Measurements from ENCODE around the gene SENP1.

SENP1 gene

DNA sequence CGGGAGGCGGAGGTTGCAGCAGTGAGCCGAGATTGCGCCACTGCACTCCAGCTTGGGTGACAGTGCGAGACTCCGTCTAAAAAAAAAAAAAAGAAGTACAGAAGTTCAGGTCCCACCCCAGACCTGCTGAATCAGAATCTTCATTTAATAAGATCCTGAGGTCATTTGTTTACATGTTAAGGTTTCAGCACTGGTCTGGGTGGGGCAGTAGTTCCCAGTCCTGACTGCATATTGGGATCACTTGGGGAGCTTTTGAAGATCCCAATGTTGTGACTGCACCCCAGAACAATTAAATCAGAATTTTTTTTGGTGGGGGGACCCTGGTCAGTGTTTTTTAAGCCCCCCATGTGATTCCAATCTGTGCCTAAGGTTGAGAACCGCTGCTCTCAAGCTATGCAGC lies 89.9 kb downstream of the SENP1 start:
- Histone ChIP-seq H3K79me2 (ENCODE audit: insufficient read depth, low read length) (no peaks in the 10 kb centered on the region), H3K4me1 (ENCODE audit: insufficient read depth, low read length, poor library complexity, severe bottlenecking) (no peaks in the 10 kb centered on the region), H2AFZ (ENCODE audit: low read length) (no peak overlapping the region), H3K9me3 (ENCODE audit: insufficient read depth, low read depth, low read length) (no peaks in the 10 kb centered on the region), H3K9me2 (replicated peaks; ENCODE audit: low read depth, low read length) (no peaks in the 10 kb centered on the region), H3K4me2 (ENCODE audit: low read depth, low read length, poor library complexity, severe bottlenecking) (no peak overlapping the region), H3K4me3 (ENCODE audit: low read length, poor library complexity, severe bottlenecking) (no peak overlapping the region), H3K9ac (ENCODE audit: low read depth, low read length, poor library complexity, severe bottlenecking) (no peak overlapping the region), H4K20me1 (ENCODE audit: insufficient read depth, low read length, poor library complexity, severe bottlenecking) (no peaks in the 10 kb centered on the region), H3K27me3 (ENCODE audit: insufficient read depth, low read length, poor library complexity, severe bottlenecking) (no peaks in the 10 kb centered on the region), H3F3A (ENCODE audit: low read depth) (no peaks in the 10 kb centered on the region), H3K36me3 (ENCODE audit: insufficient read depth, low read length) (no peaks in the 10 kb centered on the region)
- no peak for TF ChIP-seq EZH2phosphoT487 (IDR thresholded peaks at IDR 0.05; ENCODE audit: borderline replicate concordance)
- TF ChIP-seq, protein P1, sequence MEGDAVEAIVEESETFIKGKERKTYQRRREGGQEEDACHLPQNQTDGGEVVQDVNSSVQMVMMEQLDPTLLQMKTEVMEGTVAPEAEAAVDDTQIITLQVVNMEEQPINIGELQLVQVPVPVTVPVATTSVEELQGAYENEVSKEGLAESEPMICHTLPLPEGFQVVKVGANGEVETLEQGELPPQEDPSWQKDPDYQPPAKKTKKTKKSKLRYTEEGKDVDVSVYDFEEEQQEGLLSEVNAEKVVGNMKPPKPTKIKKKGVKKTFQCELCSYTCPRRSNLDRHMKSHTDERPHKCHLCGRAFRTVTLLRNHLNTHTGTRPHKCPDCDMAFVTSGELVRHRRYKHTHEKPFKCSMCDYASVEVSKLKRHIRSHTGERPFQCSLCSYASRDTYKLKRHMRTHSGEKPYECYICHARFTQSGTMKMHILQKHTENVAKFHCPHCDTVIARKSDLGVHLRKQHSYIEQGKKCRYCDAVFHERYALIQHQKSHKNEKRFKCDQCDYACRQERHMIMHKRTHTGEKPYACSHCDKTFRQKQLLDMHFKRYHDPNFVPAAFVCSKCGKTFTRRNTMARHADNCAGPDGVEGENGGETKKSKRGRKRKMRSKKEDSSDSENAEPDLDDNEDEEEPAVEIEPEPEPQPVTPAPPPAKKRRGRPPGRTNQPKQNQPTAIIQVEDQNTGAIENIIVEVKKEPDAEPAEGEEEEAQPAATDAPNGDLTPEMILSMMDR (conservative IDR thresholded peaks at IDR 0.05; ENCODE audit: low read length) = no peak

GRCh38 chr12:48015129-48015528 lies 90.8 kb downstream of the SENP1 start:
- no peaks in the 10 kb centered on the region for H3K27me3 ChIP-seq (ENCODE audit: insufficient read depth, low read length, poor library complexity, severe bottlenecking)

DNA sequence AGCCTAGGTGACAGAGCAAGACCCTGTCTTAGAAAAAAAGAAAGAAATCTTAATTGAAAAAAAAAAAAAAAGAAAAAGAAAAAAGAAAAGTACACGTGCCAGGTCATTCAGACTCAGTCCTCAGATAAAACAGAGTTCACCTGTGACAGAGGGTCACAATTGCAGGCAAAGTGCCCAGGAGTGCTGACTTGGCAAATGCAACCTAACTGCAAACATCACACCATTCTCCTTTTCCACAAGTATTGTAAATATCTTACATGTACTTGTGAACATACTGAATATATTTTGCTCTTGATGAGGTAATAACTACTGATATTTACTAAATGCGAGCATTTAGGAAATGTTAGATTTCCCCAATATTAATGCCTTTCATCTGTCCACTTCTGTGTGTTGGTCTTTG lies 92.6 kb downstream of the SENP1 start:
- no peaks in the 10 kb centered on the region for H3K79me2 ChIP-seq (ENCODE audit: insufficient read depth, low read length)
- no peaks in the 10 kb centered on the region for H4K20me1 ChIP-seq (ENCODE audit: insufficient read depth, low read length, poor library complexity, severe bottlenecking)
- no peaks in the 10 kb centered on the region for H3K4me1 ChIP-seq (ENCODE audit: insufficient read depth, low read length, poor library complexity, severe bottlenecking)
- no peaks in the 10 kb centered on the region for H3F3A ChIP-seq (ENCODE audit: low read depth)
- H3K4me3 ChIP-seq (ENCODE audit: low read length, poor library complexity, severe bottlenecking) = no peak overlapping the region
- no peak overlapping the region for H2AFZ ChIP-seq (ENCODE audit: low read length)
- H3K4me2 ChIP-seq (ENCODE audit: low read depth, low read length, poor library complexity, severe bottlenecking) = no peak overlapping the region
- TF ChIP-seq EZH2phosphoT487 (IDR thresholded peaks at IDR 0.05; ENCODE audit: borderline replicate concordance) = no peak
- TF ChIP-seq, protein P1 (conservative IDR thresholded peaks at IDR 0.05; ENCODE audit: low read length) = no peak
- H3K9ac ChIP-seq (ENCODE audit: low read depth, low read length, poor library complexity, severe bottlenecking) = no peak overlapping the region
- no peaks in the 10 kb centered on the region for H3K27me3 ChIP-seq (ENCODE audit: insufficient read depth, low read length, poor library complexity, severe bottlenecking)
- H3K9me2 ChIP-seq (replicated peaks; ENCODE audit: low read depth, low read length) = no peaks in the 10 kb centered on the region
- H3K9me3 ChIP-seq (ENCODE audit: insufficient read depth, low read depth, low read length) = no peaks in the 10 kb centered on the region
- H3K36me3 ChIP-seq (ENCODE audit: insufficient read depth, low read length) = no peaks in the 10 kb centered on the region

More at GRCh38 chr12:48015129-48015528, 90.8 kb downstream of the SENP1 start:
- Histone ChIP-seq H3K36me3 (ENCODE audit: insufficient read depth, low read length) (no peaks in the 10 kb centered on the region), H4K20me1 (ENCODE audit: insufficient read depth, low read length, poor library complexity, severe bottlenecking) (no peaks in the 10 kb centered on the region), H3K79me2 (ENCODE audit: insufficient read depth, low read length) (no peaks in the 10 kb centered on the region), H3K4me3 (ENCODE audit: low read length, poor library complexity, severe bottlenecking) (no peak overlapping the region), H3K9me3 (ENCODE audit: insufficient read depth, low read depth, low read length) (no peaks in the 10 kb centered on the region), H3F3A (ENCODE audit: low read depth) (no peaks in the 10 kb centered on the region), H2AFZ (ENCODE audit: low read length) (no peak overlapping the region), H3K9ac (ENCODE audit: low read depth, low read length, poor library complexity, severe bottlenecking) (no peak overlapping the region), H3K4me2 (ENCODE audit: low read depth, low read length, poor library complexity, severe bottlenecking) (no peak overlapping the region), H3K4me1 (ENCODE audit: insufficient read depth, low read length, poor library complexity, severe bottlenecking) (no peaks in the 10 kb centered on the region), H3K9me2 (replicated peaks; ENCODE audit: low read depth, low read length) (no peaks in the 10 kb centered on the region)
- no peak for TF ChIP-seq EZH2phosphoT487 (IDR thresholded peaks at IDR 0.05; ENCODE audit: borderline replicate concordance)
- TF ChIP-seq, protein P1 (conservative IDR thresholded peaks at IDR 0.05; ENCODE audit: low read length) = no peak

Measured in Loucy (cell line).